Measurements from ENCODE around the gene SLC22A16.

Gene SLC22A16

DNA sequence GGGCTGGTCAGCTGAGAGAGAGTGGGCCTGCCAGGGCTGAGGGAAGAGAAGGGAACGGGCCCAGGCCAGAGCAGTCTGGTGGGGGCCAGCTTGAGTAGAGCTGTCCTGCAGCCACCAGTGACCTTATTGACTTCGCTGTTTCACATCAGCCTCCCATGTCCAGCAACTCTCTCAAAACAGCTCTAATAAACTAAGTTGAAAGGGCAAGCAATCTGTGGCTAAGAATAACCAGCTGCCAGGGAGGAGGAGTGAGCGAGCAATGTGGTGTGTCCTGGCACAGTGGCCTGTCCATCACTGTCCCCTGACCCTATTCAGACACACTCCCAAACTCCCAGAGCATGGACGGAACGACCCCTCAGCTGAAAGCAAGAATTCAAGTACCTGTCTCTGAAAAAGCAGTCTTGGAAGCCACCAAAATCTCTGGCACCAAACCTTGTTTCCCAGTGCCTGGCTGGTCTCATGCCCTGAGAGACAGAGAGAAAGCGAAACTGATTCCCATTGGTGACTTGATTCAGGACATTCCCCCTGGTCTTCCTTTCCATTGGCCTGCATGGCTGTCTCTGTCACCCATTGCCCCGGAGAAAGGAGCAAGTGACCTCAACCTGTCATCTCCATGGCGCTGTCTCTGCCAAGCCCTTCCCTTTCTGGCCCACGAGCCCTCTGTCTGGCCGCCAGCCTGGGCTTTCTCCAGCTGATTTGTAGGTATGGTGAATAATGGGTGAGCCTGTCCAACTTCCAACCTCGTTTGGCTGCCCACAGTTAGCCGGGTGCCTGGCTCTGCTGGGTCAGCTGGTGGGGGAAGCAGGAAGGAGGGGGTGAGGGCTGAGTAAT lies 61.1 kb downstream of the SLC22A16 start, which contains the start of gene DDO:
Gene DDO, minus strand, starts transcription at position 490 of the 831 bp plus-strand sequence. CDS start 2,113 bp downstream, outside the sequence.
- CTCF ChIA-PET, result no interaction called here
- H3K27ac ChIP-seq, result peak within 1 kb of the TSS; percentile 11
- POLR2A ChIA-PET (ENCODE audit: low non-redundant PET), result no interaction called here
- DNase-seq (ENCODE audit: low spot score), result peak; percentile 21
- TF ChIP-seq, protein P1, sequence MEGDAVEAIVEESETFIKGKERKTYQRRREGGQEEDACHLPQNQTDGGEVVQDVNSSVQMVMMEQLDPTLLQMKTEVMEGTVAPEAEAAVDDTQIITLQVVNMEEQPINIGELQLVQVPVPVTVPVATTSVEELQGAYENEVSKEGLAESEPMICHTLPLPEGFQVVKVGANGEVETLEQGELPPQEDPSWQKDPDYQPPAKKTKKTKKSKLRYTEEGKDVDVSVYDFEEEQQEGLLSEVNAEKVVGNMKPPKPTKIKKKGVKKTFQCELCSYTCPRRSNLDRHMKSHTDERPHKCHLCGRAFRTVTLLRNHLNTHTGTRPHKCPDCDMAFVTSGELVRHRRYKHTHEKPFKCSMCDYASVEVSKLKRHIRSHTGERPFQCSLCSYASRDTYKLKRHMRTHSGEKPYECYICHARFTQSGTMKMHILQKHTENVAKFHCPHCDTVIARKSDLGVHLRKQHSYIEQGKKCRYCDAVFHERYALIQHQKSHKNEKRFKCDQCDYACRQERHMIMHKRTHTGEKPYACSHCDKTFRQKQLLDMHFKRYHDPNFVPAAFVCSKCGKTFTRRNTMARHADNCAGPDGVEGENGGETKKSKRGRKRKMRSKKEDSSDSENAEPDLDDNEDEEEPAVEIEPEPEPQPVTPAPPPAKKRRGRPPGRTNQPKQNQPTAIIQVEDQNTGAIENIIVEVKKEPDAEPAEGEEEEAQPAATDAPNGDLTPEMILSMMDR (conservative IDR thresholded peaks at IDR 0.05; ENCODE audit: low read depth), result no peak

DNA sequence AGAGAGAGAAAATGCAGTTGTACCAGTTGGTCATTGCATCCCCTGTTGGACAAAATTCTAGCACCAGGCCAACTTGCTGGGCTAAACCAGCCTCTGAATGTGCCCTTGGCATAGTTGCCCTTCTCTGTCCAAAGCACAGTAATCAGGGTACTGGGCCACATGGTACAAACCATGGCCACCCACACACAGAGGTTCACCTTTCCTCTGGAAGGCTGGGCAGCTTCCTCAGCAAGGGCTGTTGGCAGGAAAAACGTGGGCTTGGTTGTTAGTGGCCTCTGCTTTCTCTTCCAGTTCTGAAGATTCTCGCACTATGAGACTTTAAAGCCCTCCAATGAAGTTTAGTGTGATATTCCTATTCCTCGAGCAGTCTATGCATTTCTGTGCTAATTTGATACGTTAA lies 61.7 kb downstream of the SLC22A16 start:
- POLR2A ChIA-PET (ENCODE audit: low non-redundant PET), result no interaction called here
- no peak for DNase-seq (ENCODE audit: low spot score)
- CTCF ChIA-PET, result no interaction called here
- no peak overlapping the region; the same call in 1 of the 2 replicates for H3K27ac ChIP-seq
- TF ChIP-seq, protein P1 (conservative IDR thresholded peaks at IDR 0.05; ENCODE audit: low read depth), result no peak

DNA sequence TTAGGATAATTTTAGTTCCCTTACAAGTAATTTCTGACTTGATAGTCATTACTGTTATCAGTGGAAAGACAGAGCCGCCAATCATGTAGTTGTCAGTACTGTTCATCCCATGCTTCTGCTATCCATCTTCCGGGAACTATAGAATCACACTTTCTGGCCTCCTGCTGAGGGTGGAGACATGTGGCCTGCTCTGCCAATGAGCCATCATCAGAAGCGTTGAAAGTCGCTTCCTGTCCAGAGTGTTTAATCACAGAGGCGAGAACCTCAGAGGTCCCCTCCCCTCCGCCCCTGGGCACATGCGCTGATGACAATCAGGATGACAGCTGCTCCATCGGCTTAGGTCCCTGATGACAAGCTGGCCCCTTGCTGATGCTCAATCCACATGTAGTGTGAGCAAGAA lies 64.1 kb downstream of the SLC22A16 start:
- CTCF ChIA-PET, result no interaction called here
- TF ChIP-seq, protein P1 (conservative IDR thresholded peaks at IDR 0.05; ENCODE audit: low read depth), result no peak
- DNase-seq (ENCODE audit: low spot score), result no peak
- POLR2A ChIA-PET (ENCODE audit: low non-redundant PET), result no interaction called here
- no peak overlapping the region for H3K27ac ChIP-seq

DNA sequence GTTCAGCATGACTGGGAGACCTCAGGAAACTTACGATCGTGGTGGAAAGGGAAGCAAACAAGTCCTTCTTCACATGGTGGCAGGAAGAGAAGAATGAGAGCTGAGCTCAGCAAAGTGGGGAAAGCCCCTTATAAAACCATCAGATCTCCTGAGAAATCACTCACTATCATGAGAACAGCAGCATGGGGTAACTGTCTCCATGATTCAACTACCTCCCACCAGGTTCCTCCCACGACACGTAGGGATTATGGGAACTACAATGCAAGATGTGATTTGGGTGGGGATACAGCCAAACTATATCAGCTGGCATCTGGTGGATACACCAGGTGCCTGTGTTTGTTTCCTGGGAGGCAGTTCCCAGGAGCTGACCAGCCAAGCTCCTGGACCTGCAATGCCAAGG lies 65.9 kb downstream of the SLC22A16 start:
- H3K27ac ChIP-seq, result no peak overlapping the region
- TF ChIP-seq, protein P1 (conservative IDR thresholded peaks at IDR 0.05; ENCODE audit: low read depth), result no peak
- no peak for DNase-seq (ENCODE audit: low spot score)
- CTCF ChIA-PET, result no interaction called here
- POLR2A ChIA-PET (ENCODE audit: low non-redundant PET), result no interaction called here

DNA sequence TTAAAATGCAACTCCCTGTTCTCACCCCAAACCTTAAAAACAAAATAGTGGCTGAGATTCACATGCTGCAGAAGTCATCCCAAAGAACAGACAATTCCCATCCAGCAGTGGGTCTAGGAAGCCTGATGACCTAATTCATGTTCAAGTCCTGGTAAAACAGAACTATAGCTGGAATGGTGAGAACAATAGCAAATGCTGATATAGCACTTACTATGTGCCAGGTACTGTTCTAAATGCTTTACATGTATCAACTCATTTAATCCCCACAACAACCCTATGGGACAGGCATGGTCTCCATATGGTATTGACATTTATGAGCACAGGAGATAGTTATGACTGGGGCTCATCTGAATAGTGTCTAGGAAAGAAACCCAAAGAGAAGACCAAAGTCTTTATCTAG lies 66.6 kb downstream of the SLC22A16 start:
- TF ChIP-seq, protein P1 (conservative IDR thresholded peaks at IDR 0.05; ENCODE audit: low read depth), result no peak
- no peak for DNase-seq (ENCODE audit: low spot score)
- no peak overlapping the region for H3K27ac ChIP-seq
- CTCF ChIA-PET, result interaction anchor here (0.6 kb wide), 1 partner anchor 1069 kb away, joined by 3 read pairs; no protein-coding TSS in a partner anchor
- POLR2A ChIA-PET (ENCODE audit: low non-redundant PET), result no interaction called here

DNA sequence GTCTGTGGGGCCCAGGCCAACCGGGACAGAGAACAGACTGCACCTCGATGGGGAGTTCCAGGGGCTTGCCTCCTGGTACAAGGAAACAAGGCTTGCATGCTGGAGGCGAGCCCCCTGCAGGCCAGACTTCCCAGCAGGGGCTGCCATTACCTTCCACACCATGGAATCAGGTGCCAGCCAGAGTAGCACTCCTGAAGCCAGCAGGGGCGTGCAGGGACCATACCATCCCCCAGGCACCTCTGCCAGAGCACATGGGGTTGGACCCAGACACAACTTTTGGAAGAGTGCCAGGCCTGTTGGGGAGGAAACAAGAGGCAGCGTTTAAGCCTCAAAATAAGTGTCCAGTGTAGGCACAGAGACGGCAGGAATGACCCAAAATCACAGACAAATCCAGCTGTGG lies 67.5 kb downstream of the SLC22A16 start:
- TF ChIP-seq, protein P1 (conservative IDR thresholded peaks at IDR 0.05; ENCODE audit: low read depth), result no peak
- no peak overlapping the region for H3K27ac ChIP-seq
- ChIA-PET POLR2A (ENCODE audit: low non-redundant PET) (no interaction called here), CTCF (no interaction called here)
- DNase-seq (ENCODE audit: low spot score), result no peak

All from RWPE1 (cell line).